Body of pancreas (tissue), 4 donors: Measurements from ENCODE around the gene SCGB1A1.

Experiments
- POLR2A ChIP-seq, 3 donors: fragments of 450-650 bp; IDR thresholded peaks; one replicate each; pipeline ENCODE4 v1.6.1; 2016; ENCODE audit warnings: antibody characterized with exemption in 3 of 3, mild to moderate bottlenecking in 2 of 3
- TF ChIP-seq, protein P1 (sequence below), 7 experiments: fragments of 450-650 bp in 4 of 7; fragments of 200-600 bp in 3 of 7; sonication (generic) in 3 of 7; IDR thresholded peaks; one replicate each; pipeline ENCODE4 v1.5.1; 2016 to 2019; ENCODE audit warnings: antibody characterized with exemption in 7 of 7

DNA sequence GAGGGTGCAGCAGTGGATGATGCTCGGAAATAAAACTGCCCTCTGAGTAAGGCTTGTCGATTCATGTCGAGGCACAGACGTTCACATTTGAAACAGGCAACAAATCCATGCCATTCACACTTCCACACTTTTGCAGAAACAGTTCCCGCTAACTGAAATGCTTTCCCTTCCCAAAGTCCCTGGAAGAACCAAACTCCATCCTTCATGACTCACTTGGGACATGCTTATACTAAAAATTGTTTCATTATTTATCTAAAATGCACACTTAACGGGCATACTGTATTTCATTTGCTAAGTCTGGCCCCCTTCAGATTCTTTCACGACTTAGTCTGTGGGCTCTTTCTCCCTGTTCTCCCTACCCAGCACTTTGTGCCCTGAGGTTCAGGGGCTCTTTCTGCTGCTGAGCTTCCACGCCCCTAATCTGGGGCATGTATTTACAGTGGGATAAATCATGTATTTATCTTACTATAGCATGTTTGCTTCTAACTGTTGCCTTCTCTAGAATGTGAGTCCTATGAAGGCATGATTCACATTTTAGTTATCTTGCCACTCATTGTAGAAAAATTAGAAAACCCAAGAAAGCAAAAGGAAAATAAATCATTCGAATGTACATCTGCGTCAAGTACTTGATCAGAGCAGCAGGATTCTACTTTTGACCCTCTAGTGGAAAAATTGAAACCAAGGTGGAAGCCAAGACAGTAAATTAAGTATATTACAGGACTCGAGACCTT lies 12.5 kb downstream of the SCGB1A1 start:
- TF ChIP-seq, protein P1, sequence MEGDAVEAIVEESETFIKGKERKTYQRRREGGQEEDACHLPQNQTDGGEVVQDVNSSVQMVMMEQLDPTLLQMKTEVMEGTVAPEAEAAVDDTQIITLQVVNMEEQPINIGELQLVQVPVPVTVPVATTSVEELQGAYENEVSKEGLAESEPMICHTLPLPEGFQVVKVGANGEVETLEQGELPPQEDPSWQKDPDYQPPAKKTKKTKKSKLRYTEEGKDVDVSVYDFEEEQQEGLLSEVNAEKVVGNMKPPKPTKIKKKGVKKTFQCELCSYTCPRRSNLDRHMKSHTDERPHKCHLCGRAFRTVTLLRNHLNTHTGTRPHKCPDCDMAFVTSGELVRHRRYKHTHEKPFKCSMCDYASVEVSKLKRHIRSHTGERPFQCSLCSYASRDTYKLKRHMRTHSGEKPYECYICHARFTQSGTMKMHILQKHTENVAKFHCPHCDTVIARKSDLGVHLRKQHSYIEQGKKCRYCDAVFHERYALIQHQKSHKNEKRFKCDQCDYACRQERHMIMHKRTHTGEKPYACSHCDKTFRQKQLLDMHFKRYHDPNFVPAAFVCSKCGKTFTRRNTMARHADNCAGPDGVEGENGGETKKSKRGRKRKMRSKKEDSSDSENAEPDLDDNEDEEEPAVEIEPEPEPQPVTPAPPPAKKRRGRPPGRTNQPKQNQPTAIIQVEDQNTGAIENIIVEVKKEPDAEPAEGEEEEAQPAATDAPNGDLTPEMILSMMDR (IDR thresholded peaks at IDR 0.05), result no peak
- TF ChIP-seq POLR2A (IDR thresholded peaks at IDR 0.05), result no peak
